SU-DHL-6 (cell line): ENCODE results near the gene ZNF699.

Source experiments
- H2AFZ ChIP-seq: fragments of 200-600 bp; sonication (generic); 2 replicates; pipeline ENCODE4 v1.6.1; 2014; ENCODE audit warnings: low read depth, mild to moderate bottlenecking, moderate library complexity, mixed read lengths, antibody characterized with exemption, low read length; ENCODE audit not compliant: severe bottlenecking
- H3F3A ChIP-seq: fragments of 200-600 bp; shearing (Covaris generic); 2 replicates; pipeline ENCODE4 v1.6.0; 2016; ENCODE audit warnings: antibody characterized with exemption, mild to moderate bottlenecking; ENCODE audit not compliant: insufficient read depth
- H3K27ac ChIP-seq: fragments of 200-600 bp; sonication (generic); 2 replicates; pipeline ENCODE4 v1.5.1; 2016; ENCODE audit warnings: low read depth, mild to moderate bottlenecking, low read length, moderate library complexity, mixed read lengths
- H3K27me3 ChIP-seq: fragments of 200-600 bp; sonication (generic), shearing (Covaris generic); 2 replicates; pipeline ENCODE4 v1.6.0; 2014; ENCODE audit warnings: mild to moderate bottlenecking, low read length
- H3K36me3 ChIP-seq: fragments of 200-600 bp; sonication (generic); 2 replicates; pipeline ENCODE4 v1.6.1; 2014; ENCODE audit warnings: mild to moderate bottlenecking, low read length, mixed read lengths
- H3K4me2 ChIP-seq: fragments of 300-600, 200-600 bp; shearing (Covaris generic), sonication (generic); 2 replicates; pipeline ENCODE4 v1.6.0; 2014; ENCODE audit warnings: low read length, low read depth, mild to moderate bottlenecking; ENCODE audit not compliant: poor library complexity, severe bottlenecking
- H3K4me3 ChIP-seq: fragments of 200-600 bp; sonication (generic); 2 replicates; pipeline ENCODE4 v1.5.1; 2014; ENCODE audit warnings: antibody characterized with exemption, low read length, mild to moderate bottlenecking, mixed read lengths; ENCODE audit not compliant: insufficient read depth, poor library complexity, severe bottlenecking
- H3K79me2 ChIP-seq: fragments of 200-600 bp; sonication (generic); 2 replicates; pipeline ENCODE4 v1.6.1; 2014; ENCODE audit warnings: mild to moderate bottlenecking, low read length, moderate library complexity; ENCODE audit not compliant: insufficient read depth
- H3K9ac ChIP-seq: fragments of 200-600 bp; sonication (generic); 2 replicates; pipeline ENCODE4 v1.7.0; 2014; ENCODE audit warnings: mild to moderate bottlenecking, low read length
- H3K9me2 ChIP-seq: fragments of 200-600 bp; sonication (generic); replicated peaks from 2 replicates; pipeline ENCODE4 v1.6.1; 2014; ENCODE audit warnings: low read length; ENCODE audit not compliant: insufficient read depth
- H3K9me3 ChIP-seq: fragments of 200-600 bp; sonication (generic); 2 replicates; pipeline ENCODE4 v1.6.1; 2014; ENCODE audit warnings: low read length, mixed read lengths; ENCODE audit not compliant: insufficient read depth
- H4K20me1 ChIP-seq: fragments of 200-600 bp; sonication (generic); 2 replicates; pipeline ENCODE4 v1.6.1; 2014; ENCODE audit warnings: low read depth, mild to moderate bottlenecking, antibody characterized with exemption, low read length, moderate library complexity, mixed read lengths
- EZH2phosphoT487 ChIP-seq: fragments of 200-600 bp; sonication (generic), shearing (Covaris generic); conservative IDR thresholded peaks from 2 replicates; pipeline ENCODE4 v1.6.1; 2018; ENCODE audit warnings: mild to moderate bottlenecking, antibody characterized with exemption, low read length, moderate library complexity, mixed read lengths
- TF ChIP-seq, protein P1 (sequence below): fragments of 200-600 bp; sonication (generic); IDR thresholded peaks from one replicate; pipeline ENCODE4 v1.5.1; 2017; ENCODE audit warnings: antibody characterized with exemption, mild to moderate bottlenecking, low read length, moderate library complexity; ENCODE audit not compliant: insufficient read depth, poor library complexity, severe bottlenecking

ZNF699 gene

GRCh38 chr19:9309139-9309973, at the start of gene ZNF699:
Gene ZNF699 (minus strand): TSS chr19:9309838. CDS start chr19:9305119, 4,719 bp downstream.
- Histone ChIP-seq H3K79me2 (peaks cover 14% of the 10 kb centered on the region; the same call in 1 of the 2 replicates), H3K9me3 (0 out of 2 replicates have a peak, but pooled peaks cover 9% of the 10 kb centered on the region), H3K27ac (peak within 1 kb of the TSS; percentile 87), H3K36me3 (no peaks in the 10 kb centered on the region), H2AFZ (peak within 1 kb of the TSS; percentile 100), H3K4me3 (peak within 1 kb of the TSS; percentile 77), H3K9ac (peak within 1 kb of the TSS; percentile 83), H3K9me2 (no peaks in the 10 kb centered on the region), H3F3A (peaks cover 4% of the 10 kb centered on the region; the same call in 1 of the 2 replicates), H3K27me3 (no peaks in the 10 kb centered on the region), H4K20me1 (no peaks in the 10 kb centered on the region), H3K4me2 (peak within 1 kb of the TSS; percentile 87)
- TF ChIP-seq EZH2phosphoT487: no peak
- TF ChIP-seq, protein P1, sequence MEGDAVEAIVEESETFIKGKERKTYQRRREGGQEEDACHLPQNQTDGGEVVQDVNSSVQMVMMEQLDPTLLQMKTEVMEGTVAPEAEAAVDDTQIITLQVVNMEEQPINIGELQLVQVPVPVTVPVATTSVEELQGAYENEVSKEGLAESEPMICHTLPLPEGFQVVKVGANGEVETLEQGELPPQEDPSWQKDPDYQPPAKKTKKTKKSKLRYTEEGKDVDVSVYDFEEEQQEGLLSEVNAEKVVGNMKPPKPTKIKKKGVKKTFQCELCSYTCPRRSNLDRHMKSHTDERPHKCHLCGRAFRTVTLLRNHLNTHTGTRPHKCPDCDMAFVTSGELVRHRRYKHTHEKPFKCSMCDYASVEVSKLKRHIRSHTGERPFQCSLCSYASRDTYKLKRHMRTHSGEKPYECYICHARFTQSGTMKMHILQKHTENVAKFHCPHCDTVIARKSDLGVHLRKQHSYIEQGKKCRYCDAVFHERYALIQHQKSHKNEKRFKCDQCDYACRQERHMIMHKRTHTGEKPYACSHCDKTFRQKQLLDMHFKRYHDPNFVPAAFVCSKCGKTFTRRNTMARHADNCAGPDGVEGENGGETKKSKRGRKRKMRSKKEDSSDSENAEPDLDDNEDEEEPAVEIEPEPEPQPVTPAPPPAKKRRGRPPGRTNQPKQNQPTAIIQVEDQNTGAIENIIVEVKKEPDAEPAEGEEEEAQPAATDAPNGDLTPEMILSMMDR: no peak

GRCh38 chr19:9354651-9355050, 45.0 kb upstream of the ZNF699 start:
- TF ChIP-seq, protein P1: no peak
- no peak for TF ChIP-seq EZH2phosphoT487
- no peaks in the 10 kb centered on the region for H3K9me2 ChIP-seq
- H2AFZ ChIP-seq: no peak overlapping the region
- H3K79me2 ChIP-seq: no peaks in the 10 kb centered on the region
- H4K20me1 ChIP-seq: no peaks in the 10 kb centered on the region
- H3K27me3 ChIP-seq: no peaks in the 10 kb centered on the region
- no peak overlapping the region for H3K9ac ChIP-seq
- H3K27ac ChIP-seq: no peak overlapping the region
- H3K36me3 ChIP-seq: no peaks in the 10 kb centered on the region
- no peak overlapping the region for H3K4me2 ChIP-seq
- no peaks in the 10 kb centered on the region for H3F3A ChIP-seq
- peaks cover 9% of the 10 kb centered on the region; the same call in 1 of the 2 replicates for H3K9me3 ChIP-seq
- H3K4me3 ChIP-seq: no peak overlapping the region

DNA sequence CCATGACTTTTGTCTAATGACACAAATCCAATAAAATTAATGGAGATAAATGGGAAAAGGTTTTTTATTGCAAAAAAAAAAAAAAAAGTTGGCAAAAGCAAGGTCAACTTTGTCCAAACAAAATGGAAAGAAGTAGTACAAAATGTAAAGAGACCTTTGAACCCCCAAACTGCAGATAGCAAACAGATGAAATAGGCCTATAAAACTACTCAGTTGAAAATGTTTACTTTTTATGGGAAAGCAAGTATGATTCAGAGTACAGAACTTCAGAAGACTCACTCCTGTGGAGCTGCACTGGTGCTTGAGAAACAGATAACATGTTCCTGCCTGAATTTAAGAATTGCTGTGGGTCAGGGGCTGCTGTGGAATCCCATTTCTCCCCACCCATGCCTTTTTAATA, 43.4 kb upstream of the ZNF699 start:
- H3K36me3 ChIP-seq: no peaks in the 10 kb centered on the region
- no peaks in the 10 kb centered on the region for H3F3A ChIP-seq
- no peaks in the 10 kb centered on the region for H4K20me1 ChIP-seq
- no peaks in the 10 kb centered on the region for H3K9me2 ChIP-seq
- H3K4me3 ChIP-seq: no peak overlapping the region
- H3K27ac ChIP-seq: no peak overlapping the region
- H3K9me3 ChIP-seq: peaks cover 9% of the 10 kb centered on the region; the same call in 1 of the 2 replicates
- TF ChIP-seq, protein P1: no peak
- no peak for TF ChIP-seq EZH2phosphoT487
- H3K27me3 ChIP-seq: no peaks in the 10 kb centered on the region
- no peak overlapping the region for H2AFZ ChIP-seq
- no peaks in the 10 kb centered on the region for H3K79me2 ChIP-seq
- H3K9ac ChIP-seq: no peak overlapping the region
- no peak overlapping the region for H3K4me2 ChIP-seq
